Islet of Langerhans (tissue), 1 donor: ENCODE results near the gene SBNO2.
"Not testable (repeated sequence)": the region's sequence is repeated elsewhere in the genome, so short reads cannot be mapped to it uniquely, and the experiment has no call there.

Source experiments
- FAIRE-seq: peaks from one replicate; lab custom pipeline; 2011; peaks lifted over from hg19 to GRCh38; lab: Jason Lieb, UNC

Gene SBNO2

DNA sequence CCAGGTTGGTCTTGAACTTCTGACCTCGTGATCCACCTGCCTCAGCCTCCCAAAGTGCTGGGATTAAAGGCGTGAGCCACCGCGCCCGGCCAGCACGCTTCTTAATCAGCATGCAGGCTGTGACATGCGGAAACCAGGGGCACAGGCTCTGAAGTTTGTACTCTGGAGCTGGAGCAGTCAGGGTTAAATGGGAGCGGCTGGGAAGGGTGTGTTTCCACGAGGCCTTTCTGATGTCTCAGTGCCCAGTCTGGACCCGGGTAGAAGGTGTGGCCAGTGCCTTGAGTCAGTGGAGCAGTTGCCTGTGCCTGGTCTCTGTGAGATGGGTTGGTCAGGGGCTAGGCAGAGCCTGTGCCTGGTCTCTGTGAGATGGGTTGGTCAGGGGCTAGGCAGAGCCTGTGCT lies 34.8 kb upstream of the SBNO2 start:
- not testable (repeated sequence) for FAIRE-seq

DNA sequence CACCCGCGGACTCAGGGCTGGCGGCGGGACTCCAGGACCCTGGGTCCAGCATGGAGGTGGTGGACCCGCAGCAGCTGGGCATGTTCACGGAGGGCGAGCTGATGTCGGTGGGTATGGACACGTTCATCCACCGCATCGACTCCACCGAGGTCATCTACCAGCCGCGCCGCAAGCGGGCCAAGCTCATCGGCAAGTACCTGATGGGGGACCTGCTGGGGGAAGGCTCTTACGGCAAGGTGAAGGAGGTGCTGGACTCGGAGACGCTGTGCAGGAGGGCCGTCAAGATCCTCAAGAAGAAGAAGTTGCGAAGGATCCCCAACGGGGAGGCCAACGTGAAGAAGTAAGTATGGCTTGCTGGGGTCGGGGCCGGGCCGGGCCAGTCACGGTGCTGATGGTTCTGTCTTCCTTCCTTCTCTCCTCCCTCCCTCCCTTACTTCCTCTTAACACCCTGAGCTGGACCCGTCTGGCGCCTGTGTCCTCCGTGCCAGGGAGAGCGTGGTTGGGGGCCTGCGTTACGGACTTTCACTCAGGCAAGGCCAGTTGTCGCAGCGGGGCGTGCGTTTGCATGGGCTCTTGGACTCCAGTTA lies 32.9 kb upstream of the SBNO2 start:
- no peak for FAIRE-seq

DNA sequence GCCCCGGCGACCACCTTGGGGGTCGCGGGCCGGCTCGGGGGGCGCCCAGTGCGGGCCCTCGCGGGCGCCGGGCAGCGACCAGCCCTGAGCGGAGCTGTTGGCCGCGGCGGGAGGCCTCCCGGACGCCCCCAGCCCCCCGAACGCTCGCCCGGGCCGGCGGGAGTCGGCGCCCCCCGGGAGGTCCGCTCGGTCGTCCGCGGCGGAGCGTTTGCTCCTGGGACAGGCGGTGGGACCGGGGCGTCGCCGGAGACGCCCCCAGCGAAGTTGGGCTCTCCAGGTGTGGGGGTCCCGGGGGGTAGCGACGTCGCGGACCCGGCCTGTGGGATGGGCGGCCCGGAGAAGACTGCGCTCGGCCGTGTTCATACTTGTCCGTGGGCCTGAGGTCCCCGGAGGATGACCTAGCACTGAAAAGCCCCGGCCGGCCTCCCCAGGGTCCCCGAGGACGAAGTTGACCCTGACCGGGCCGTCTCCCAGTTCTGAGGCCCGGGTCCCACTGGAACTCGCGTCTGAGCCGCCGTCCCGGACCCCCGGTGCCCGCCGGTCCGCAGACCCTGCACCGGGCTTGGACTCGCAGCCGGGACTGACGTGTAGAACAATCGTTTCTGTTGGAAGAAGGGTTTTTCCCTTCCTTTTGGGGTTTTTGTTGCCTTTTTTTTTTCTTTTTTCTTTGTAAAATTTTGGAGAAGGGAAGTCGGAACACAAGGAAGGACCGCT lies 32.2 kb upstream of the SBNO2 start:
- FAIRE-seq = no peak

DNA sequence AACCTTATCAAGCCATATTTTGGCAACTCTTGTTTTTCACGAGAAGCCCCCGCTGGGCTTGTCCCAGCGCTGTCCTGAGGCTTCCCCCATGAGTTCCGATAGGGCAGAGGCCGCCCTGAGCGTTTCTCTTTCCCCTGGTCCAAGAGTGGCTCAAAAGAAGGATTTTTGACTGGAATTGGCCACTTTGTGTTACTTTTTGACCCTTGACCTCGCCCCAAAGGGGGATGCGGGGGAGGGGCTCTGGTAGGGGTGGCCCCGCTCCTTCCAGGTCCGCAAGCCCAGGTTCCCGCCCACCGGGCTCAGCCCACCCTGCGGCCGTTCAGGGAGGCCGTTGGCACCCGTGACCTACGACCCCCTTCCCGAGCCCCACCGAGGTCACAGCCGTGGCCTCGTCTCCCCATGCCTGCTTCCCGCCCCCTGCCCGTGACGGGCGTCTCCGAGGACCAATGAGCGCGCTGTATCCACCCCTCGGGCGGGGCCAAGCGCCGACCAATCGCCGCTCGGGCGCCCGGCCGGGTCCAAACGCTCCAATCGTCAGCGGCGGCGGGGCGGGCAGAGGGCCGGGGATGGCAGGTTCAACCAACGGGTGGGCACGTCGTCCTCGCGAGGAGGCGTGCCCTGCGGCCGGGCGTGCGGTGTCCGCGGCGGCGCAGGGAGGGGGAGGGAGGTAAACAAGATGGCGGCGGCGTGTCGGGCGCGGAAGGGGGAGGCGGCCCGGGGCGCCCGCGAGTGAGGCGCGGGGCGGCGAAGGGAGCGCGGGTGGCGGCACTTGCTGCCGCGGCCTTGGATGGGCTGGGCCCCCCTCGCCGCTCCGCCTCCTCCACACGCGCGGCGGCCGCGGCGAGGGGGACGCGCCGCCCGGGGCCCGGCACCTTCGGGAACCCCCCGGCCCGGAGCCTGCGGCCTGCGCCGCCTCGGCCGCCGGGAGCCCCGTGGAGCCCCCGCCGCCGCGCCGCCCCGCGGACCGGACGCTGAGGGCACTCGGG lies 31.3 kb upstream of the SBNO2 start, which contains the start of gene STK11:
STK11 (plus strand) TSS at position 665 of the 986 bp plus-strand sequence. CDS start 1,136 bp downstream, outside the sequence.
- FAIRE-seq = no peak

DNA sequence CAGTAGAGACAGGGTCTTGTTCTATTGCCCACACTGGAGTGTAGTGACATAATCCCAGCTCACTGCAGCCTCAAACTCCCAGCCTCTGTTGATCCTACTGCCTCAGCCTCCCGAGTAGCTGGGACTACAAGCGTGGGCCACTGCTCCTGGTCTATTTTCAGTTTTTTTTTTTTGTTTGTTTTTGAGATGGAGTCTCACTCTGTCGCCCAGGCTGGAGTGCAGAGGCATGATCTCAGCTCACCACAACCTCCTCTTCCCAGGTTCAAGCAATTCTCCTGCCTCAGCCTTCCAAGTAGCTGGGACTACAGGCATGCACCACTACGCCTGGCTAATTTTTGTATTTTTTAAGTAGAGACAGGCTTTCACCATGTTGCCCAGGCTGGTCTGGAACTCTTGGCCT lies 26.5 kb upstream of the SBNO2 start:
- not testable (repeated sequence) for FAIRE-seq

DNA sequence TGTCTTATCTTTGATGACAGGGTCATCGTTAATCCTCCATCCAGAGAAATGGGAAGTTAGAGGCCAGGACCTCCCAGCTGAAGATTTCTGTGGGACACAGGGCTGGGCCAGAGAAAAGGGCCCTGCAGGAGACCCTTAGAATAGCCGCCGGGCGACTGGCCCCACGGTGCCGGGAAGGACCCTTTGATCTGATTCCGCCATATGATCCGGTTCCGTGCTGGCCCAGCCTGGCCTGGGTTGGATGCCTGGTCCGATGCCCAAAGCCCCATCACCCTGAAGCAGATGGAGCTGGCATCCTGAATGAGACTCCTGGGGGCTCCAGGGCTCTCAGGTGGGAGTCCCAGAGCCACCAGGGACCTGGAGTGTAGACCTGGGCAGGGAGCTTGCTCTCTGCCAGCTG lies 25.5 kb upstream of the SBNO2 start:
- FAIRE-seq = no peak

DNA sequence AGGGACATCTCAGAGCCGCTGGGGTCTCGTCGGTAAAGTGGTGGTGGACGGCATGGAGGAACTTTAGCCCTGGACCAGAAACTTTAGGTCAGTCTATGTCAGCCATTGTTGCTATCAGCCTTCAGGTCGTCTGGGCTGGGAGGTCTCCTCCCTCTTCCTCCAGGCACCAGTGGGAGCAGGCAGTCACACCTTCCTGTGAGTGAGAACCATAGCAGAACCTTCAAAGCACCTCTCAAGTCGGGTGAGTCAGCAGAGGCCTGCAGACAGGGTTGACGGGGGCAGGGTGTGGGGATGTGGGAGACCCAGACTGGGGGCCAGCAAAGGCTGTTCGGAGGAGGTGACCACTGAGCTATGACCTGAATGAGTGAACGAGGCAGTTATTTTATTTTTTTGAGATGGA lies 15.4 kb upstream of the SBNO2 start:
- FAIRE-seq = no peak

DNA sequence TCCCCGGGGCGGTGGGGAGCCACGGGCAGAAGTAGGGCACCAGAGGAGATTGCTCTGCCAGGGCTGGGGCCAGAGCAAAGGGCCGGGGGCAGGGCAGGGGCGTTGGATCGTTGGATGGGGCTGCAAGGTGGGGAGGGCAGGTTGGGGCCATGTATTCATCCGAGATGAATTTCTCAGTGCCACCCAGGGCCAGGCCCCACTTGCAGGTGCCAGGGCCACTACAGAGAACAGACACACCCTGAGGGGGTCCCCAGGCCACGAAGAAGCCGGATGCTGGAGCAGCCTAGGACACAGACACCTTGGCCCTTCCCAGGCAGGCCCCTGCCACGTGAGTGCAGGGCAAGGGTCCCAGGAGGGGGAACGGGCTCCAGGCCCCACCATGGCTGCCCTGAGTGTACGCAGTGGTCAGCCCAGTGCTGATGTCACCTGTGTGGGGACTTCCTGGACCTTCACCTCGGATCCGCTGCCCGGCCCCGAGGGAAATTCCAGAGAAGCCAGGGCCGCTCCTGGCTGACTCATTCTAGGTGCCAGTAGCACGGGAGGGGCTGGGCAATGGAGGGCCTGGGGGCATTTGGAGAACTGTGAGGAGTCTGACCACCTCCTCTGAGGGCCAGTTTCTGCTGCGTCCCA lies 9.6 kb upstream of the SBNO2 start:
- no peak for FAIRE-seq

DNA sequence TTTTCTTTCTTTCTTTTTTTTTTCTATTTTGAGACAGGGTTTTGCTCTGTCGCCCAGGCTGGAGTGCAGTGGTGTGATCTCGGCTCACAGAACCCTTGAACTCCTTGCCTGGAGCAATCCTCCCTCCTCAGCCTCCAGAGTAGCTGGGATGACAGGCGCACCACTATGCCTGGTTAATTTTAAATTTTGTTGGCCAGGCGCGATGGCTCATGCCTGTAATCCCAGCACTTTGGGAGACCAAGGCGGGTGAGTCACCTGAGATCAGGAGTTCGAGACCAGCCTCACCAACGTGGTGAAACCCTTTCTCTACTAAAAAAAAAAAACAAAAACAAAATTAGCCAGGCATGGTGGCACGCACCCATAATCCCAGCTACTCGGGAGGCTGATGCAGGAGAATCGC lies 8.7 kb upstream of the SBNO2 start:
- no peak for FAIRE-seq

DNA sequence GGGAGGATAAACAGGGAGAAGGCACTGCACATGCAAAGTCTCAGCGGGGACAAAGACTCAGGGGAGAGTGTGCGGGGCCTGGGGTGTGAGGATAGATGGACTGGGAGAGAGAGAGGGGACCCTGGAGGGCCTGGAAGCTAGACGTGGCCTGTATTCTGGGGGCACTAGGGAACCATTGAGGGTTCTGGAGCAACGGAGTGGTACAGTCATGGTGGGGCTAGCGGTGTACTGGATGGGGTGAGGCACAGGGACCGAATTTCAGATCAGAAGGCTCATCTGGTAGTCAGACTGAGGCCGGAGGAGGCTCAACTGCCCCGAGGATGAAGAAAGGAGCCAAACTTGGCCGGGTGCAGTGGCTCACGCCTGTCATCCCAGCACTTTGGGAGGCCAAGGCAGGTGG lies 8.0 kb upstream of the SBNO2 start:
- no peak for FAIRE-seq

DNA sequence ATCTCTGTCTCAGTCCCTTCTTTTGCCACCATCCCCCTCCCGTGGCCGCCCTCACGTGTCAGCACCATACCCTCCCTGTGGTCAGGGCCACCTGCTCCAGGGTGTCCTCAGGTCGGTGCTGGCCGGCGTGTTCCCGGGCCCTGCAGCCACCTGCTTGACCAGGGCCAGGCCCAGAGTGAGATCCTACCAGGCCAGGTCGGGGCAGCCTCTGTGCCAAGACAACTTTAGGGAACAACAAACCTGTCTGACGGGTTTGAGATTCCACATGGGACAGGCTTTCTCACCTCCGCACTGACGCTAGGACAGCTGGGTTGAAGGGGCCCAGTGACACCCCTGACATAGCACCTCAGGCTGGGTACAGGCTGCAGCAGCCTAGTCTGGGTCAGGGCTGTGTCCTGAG lies 7.5 kb upstream of the SBNO2 start:
- no peak for FAIRE-seq

DNA sequence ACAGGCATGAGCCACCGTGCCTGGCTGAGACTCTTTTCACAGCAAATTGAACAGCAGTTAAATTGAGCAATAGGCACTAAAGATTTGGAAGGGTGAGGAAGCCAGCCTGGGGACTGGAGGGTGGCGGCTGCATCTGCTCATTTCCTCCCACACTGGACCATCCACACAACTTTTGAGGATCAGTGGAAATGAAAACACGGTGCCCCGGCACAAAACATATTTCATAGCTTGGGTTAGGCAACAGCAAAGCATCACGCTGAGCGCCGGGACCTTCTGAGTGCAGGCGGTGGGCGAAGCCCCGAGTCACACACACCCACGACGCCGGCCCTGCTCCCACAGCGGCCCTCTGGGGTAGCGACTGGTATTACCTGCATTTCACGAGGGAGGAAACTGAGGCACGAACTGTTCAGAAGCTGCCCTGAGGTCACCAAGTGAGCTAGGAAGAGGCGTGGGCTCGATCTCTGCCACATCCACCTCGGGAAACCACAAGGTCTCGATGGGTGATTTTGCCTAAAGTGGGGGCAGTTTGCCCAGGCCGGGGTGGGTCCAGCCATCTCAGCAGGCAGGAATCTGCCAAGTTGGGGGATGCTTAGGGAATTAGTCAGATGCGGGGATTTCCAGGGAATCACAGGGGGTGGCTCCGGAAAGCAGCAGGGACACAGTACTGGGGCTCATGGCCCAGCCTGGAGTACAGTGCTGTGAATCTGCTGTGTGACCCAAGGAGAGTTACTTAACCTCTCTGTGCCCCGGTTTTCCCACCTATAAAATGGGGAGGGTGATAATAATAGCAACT lies 3.5 kb upstream of the SBNO2 start:
- no peak for FAIRE-seq

DNA sequence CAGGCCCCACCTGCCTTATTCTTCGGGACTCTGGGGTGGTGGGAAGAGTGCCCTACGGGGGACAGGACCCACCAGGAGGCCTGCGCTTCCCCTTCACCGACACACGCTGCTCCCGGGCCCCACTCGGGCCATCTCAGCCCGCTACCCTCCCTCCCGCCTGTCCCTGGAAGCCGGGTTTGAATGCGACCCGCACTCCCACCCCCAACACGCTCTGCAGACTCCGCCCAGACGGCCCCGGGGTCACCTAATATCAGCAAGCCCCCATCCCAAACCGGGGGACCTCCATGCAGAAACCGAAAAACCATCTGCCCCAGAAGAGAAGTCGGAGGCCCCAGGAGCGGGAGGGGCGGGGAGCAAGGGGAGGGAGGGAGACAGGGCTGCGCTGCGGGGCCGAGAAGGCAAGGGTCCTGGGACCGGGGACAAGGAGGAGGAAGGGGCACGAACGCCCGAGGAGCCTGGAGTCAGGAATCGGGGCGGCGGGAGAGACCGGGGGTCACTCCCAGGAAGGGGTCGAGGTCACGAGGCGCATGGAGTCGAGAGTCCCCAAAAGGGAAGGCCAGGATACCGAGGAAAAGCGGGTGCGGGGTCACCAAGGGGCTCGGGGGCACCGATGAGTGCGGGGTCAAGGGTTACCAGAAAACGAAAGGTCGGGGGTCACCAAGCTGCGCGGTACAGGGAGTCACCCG lies 766 bp downstream of the SBNO2 start:
- FAIRE-seq = no peak

DNA sequence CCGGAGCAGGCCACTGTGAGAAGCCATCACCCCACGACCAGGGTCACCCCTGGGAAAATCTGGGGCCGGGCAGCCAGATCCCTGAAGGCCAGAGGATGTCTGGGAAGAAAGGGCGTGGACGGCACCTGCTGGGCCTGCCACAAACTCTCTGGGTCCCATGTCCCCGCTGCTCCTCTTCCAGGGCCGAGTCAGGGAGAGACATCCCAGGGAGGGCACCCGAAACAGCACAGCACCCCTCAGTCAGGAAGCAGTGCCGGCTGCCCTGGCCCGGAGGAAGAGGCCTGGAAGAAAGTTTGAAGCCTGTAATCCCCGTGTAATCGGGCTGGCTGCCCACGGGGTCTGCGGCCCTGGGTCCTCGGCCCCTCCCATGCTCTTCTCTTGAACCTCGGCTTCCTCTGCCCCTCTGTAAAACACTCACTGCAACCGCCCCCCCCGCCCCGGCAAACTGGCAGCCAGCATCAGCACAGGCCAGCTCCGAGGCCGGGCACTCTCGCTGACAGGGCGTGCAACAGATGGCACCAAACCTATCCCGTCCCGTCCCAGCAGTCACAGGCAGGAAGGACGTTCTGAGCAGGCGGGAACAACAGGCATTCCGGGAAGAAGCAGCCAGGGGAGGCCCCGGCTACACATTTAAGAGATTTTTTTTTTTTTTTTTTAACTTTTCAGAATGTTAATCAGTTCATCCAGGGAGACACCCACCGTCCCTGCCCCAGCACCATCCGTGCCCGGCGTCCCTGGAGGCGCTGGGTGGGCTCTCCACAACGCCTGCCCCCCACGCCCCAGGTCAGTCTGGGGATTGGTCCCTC lies 1.5 kb downstream of the SBNO2 start:
- no peak for FAIRE-seq

DNA sequence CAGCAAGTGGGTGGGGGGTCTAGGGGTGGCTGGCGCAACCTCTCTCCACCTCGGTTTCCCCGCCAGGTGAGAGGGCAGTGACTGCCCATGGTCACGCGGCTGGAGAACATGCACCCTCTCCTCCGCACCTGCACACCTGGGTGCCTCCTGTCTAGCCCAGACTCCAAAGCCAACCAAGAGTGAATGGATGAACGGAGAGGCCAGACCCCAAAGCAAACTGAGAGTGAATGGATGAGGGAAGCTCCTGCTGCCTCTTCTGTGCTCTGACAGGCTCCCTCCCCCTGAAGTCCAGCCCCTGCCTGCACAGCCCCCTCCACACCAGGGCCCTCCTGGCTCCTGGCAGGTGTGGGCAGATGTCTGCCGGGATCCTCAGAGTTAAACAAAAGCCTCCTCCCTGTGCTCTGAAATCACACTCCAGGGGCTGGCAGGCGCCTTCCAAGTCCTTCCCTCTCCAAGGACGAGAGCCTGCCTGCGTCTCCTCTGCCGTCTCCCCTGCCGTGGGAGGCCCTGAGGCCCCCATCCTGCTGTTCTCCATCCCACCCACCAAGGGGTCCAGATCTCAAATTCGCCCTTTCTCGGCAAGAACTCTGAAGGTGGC lies 2.2 kb downstream of the SBNO2 start:
- FAIRE-seq = no peak

DNA sequence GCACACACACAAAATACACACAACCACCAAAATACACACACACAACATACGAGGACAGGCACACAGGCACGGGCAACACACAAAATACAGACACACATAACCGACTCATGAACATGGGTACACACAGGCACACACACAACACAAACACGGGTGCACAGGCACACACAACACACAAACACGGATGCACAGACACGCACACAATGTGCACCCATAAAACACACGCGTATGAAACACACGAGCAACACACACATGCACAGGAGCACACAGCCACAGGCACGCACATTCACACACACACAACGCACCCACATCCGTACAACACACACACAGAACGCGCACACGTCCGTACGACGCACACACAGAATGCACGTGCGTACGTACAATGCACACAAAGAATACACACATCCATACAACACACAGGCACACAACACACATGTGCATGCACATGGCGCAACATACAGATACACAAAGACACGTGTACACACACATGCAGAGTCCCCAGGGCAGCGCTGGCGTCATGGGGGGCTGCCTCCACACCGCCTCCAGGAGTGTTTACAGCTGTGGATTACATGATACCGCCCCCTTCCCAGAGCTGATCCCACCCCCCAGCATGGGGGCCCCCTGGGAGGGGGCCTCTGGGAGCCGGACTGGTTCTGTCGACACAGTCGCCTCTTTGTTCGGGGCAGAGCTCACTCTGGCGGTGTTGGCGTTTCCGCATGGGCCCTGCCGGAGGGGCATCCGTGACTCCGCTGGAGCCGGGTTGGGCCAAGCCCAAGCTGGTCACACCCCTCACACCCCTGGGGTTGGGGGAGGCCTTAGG lies 2.9 kb downstream of the SBNO2 start:
- no peak for FAIRE-seq

DNA sequence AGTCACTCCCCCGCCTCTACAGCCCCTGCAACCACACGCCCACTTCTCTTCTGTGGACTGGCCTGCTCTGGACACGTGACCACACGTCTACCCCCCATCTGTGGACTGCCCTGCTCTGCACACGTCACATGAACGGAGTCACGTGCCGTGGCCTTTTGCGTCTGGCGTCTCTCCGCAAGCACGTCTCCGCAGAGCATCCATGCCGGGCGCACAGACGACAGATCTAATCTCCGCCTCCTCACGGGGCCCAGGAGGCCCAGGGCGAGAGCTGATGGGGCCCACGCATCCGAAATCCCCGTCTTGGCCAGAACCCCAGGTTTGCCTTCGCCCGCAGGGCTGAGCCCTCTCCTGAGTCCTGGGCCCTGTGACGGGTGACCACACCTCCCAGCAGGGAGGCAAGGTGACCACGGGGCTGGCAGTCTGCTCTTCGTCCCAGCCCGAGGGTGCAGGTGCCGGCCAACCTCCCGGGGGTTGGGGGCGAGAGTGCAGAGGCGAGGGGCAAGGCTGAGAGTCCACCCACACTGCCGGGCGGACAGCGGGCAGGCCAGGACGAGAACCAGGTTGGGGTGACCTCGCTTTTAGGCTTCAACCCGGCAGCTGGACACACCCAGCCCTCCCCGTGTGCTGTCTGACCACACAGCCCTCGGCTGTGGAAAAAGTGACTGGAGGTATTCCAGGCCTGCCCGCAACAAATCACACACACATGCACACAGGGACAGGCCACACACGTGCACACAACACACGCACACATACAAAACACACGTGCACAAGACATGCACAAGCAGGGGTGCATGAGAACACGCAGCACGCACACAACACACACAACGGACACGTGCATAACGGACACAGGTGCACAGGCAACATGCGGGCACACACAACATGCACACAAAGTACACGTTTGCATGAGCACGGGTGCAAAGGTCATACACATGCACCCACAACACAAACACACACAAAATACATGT lies 3.9 kb downstream of the SBNO2 start:
- no peak for FAIRE-seq

DNA sequence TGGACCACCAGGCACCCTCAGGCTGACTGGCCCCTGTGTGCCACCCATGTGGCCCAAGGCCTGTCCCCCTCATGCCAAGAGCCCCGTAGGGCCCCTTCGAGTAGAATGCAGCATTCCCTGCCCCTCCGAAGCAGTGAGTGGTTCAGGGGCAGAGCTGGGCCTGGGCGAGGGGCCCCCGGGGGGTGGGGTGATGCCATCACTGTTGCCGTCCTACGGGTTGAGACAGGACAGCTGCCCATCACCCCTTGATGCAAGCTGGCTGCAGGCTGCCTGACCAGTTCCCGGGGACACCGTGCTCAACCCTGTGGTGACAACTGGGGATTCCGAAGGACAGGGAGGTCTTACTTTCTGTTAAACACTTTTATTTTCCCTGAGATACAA lies 4.7 kb downstream of the SBNO2 start:
- no peak for FAIRE-seq
